Heart left ventricle (tissue), 16 donors: ENCODE results near the gene MRPS34. TPM values are rescaled to one million over a fixed set of nuclear protein-coding genes. Genes with fewer than 3 reads are reported as not detected.
A peak's percentile ranks its signal among the peaks of the same experiment; 100 is the strongest.

Experiments
- ATAC-seq, 4 donors: fragments of 200-7000 bp; cut with Tn5 transposase; one replicate each; pipeline ENCODE4 v1.9.1; 2020 to 2022; ENCODE audit warnings: moderate library complexity in 4 of 4, mild to moderate bottlenecking in 3 of 4, moderate number of reproducible peaks in 1 of 4
- DNase-seq, 5 donors: peaks; one replicate each; pipeline ENCODE4 v3.0.0-alpha.2; 2020
- H3K27ac ChIP-seq, 12 donors: fragments of 200-600 bp; sonication (generic) in 4 of 12; one replicate each; pipeline versions ENCODE4 v1.5.0 to v1.8.0; 2016 to 2022; ENCODE audit warnings: mild to moderate bottlenecking in 2 of 12
- H3K27me3 ChIP-seq, 9 donors: fragments of 200-600 bp; sonication (generic) in 2 of 9; one replicate each; pipeline versions ENCODE4 v1.5.1 to v1.8.0; 2016 to 2022; ENCODE audit warnings: mild to moderate bottlenecking in 3 of 9
- H3K36me3 ChIP-seq, 9 donors: fragments of 200-600 bp; sonication (generic) in 2 of 9; one replicate each; pipeline versions ENCODE4 v1.5.0 to v1.8.0; 2018 to 2022; ENCODE audit warnings: mild to moderate bottlenecking in 2 of 9
- H3K4me1 ChIP-seq, 12 donors: fragments of 200-600 bp; sonication (generic) in 4 of 12; one replicate each; pipeline versions ENCODE4 v1.5.0 to v1.8.0; 2016 to 2022; ENCODE audit warnings: mild to moderate bottlenecking in 3 of 12
- H3K4me3 ChIP-seq, 12 donors: fragments of 200-600 bp; sonication (generic) in 4 of 12; one replicate each; pipeline versions ENCODE4 v1.5.0 to v1.8.0; 2017 to 2022; ENCODE audit warnings: mild to moderate bottlenecking in 9 of 12, moderate library complexity in 4 of 12
- H3K9me3 ChIP-seq, 12 donors: fragments of 200-600 bp; sonication (generic) in 4 of 12; one replicate each; pipeline versions ENCODE4 v1.5.0 to v1.8.0; 2016 to 2022; ENCODE audit warnings: mild to moderate bottlenecking in 1 of 12
- CTCF ChIP-seq, 12 donors: fragments of 200-600 bp; sonication (generic) in 4 of 12; IDR thresholded peaks; one replicate each; pipeline versions ENCODE4 v1.5.0 to v1.8.0; 2018 to 2022; ENCODE audit warnings: antibody characterized with exemption in 12 of 12, mild to moderate bottlenecking in 5 of 12
- POLR2A ChIP-seq, 2 donors: fragments of 450-650 bp; IDR thresholded peaks; one replicate each; pipeline ENCODE4 v1.6.1; 2017; ENCODE audit warnings: antibody characterized with exemption in 2 of 2, mild to moderate bottlenecking in 2 of 2, moderate library complexity in 2 of 2
- WGBS, 4 donors: extraction: QIAGEN DNeasy Blood & Tissue Kit in 2 of 4; methylation state at CpG; one replicate each; pipeline versions ENCODE4 v1.1.5 to v1.1.7; 2013 to 2018; 5-methylcytosine and 5-hydroxymethylcytosine counted together
- intact Hi-C, 10 donors: fragments of 100-400 bp; cut with DNase I; formaldehyde crosslinking; loops; one replicate each; pipeline versions ENCODE4 v1.11.1 to v1.14.2; 2022
- long read RNA-seq, 3 donors: library from polyadenylated mRNA; unstranded; transcript quantifications; one replicate each; pipeline ENCODE4 v2.0.0, GENCODE V29; 2020 to 2021
- polyA plus RNA-seq, 2 donors: library from polyadenylated mRNA; stranded (reverse); fragments of 200-250 nt; gene quantifications; one replicate each; pipeline ENCODE4 v1.2.3, GENCODE V29; 2013
- total RNA-seq, 9 donors: library from RNA; depleted of rRNA in 2 of 9; stranded (reverse); fragments of >200 nt in 2 of 9; fragmentation: NEBNext Ultra II Directional in 3 of 9; extraction: Animal tissue kit (Norgen Biotek cat#: 25700) in 3 of 9; gene quantifications; one replicate each; pipeline versions ENCODE4 v1.1.0 to v1.2.4, GENCODE V29; 2016 to 2023
- donor health status: ischemic (EF 13 %, LVEDD 7.1; RV severe dilation, severe dysfunction).
- donor health status: healthy with polysubstance abuse.
- donor health status: DM: no; HTN: yes; CAD: no.
- donor health status: DM: no; HTN: no; CAD: no.
- donor health status: ischemic (EF 25% LVEDD 6.9; RV normal size, moderate dysfunction).
- donor health status: ischemic (EF 25% LVEDD 5.7; RV mildly dilated, moderate dysfunction).
- donor health status: healthy.
- donor health status: DM: yes; HTN: yes; CAD: no.
- donor health status: ischemic (EF 35%, LVEDD 5.7; RV mildly dilated, moderate dysfunction).
- donor health status: nonischemic (EF 11% LVEDD 7.7; RV severe dilation, severe dysfunction).
- donor health status: DM: yes; HTN: yes; CAD: no.
- donor health status: PGD.
- donor health status: ischemic (EF 29% LVEDD 5.4; RV normal size, mild dysfunction).
- donor health status: nonischemic (EF 23%, LVEDD 6.1; RV moderate dilation, normal function).

MRPS34 gene
- 100 to 1,000 TPM in 2 of 9 donors, 10 to 100 TPM in 7; 58.0 to 123 (median 79.3) TPM for total RNA-seq
- 100 to 1,000 TPM; 117 to 118 TPM for polyA plus RNA-seq
- long read RNA-seq, donor 1, transcript MRPS34-202 (3 exons, 1,024 nt), result major isoform, 114 of 132 reads
- long read RNA-seq, donor 1, partial matches to known transcripts, result 9 of 132 reads
- long read RNA-seq, donor 1, other reads (novel, unspliced or antisense), result 2 of 132 reads
- long read RNA-seq, donor 2, transcript MRPS34-202 (3 exons, 1,024 nt), result major isoform, 145 of 161 reads
- long read RNA-seq, donor 2, transcript MRPS34-201 (3 exons, 1,040 nt), result minor isoform, 6 of 161 reads
- long read RNA-seq, donor 2, partial matches to known transcripts, result 3 of 161 reads
- long read RNA-seq, donor 2, other reads (novel, unspliced or antisense), result 7 of 161 reads
- long read RNA-seq, donor 3, transcript MRPS34-202 (3 exons, 1,024 nt), result major isoform, 98 of 113 reads
- long read RNA-seq, donor 3, partial matches to known transcripts, result 3 of 113 reads
- long read RNA-seq, donor 3, other reads (novel, unspliced or antisense), result 7 of 113 reads

GRCh38 chr16:1772908-1773702 lies at the start of gene MRPS34:
MRPS34 (minus strand) TSS chr16:1773134; CDS start chr16:1773119, 15 bp downstream.
- DNase-seq (peak; percentile 83 to 93 (median 88)), ATAC-seq (peak; percentile 18 to 67 (median 64))
- WGBS, 4 donors, result 0% methylated on average over 41 to 108 of the region's 108 CpGs
- peak; percentile 56 to 86 (median 71) for TF ChIP-seq CTCF (IDR thresholded peaks at IDR 0.05)
- peak in 1 of 2 donors; percentile 69 for TF ChIP-seq POLR2A (IDR thresholded peaks at IDR 0.05)
- peak within 1 kb of the TSS; percentile 75 to 99 (median 96) for H3K4me3 ChIP-seq
- H3K4me1 ChIP-seq, result peaks cover 14 to 44% (median 32%) of the 10 kb centered on the region in 12 donors
- H3K27ac ChIP-seq, result peak within 1 kb of the TSS; percentile 91 to 99 (median 97)
- H3K9me3 ChIP-seq, result no peaks in the 10 kb centered on the region
- peaks cover 0 to 46% (median 35%) of the 10 kb centered on the region in 9 donors for H3K36me3 ChIP-seq
- H3K27me3 ChIP-seq, result no peaks in the 10 kb centered on the region
- intact Hi-C loops, result loop anchor here in 3 of 10 donors (1.0 to 5.0 kb wide), 3 partner anchors 9 to 161 kb away; partner anchors contain the start of genes CRAMP1 (in 1 of the 3), IFT140 (in 1 of the 3), MAPK8IP3 (in 1 of the 3) and NUBP2 (in 1 of the 3)

GRCh38 chr16:1821861-1822611 lies 49.1 kb upstream of the MRPS34 start:
- Histone ChIP-seq H3K9me3 (no peaks in the 10 kb centered on the region), H3K36me3 (peaks cover 0 to 59% (median 52%) of the 10 kb centered on the region in 9 donors), H3K27ac (no peak overlapping the region), H3K4me3 (no peak overlapping the region), H3K27me3 (no peaks in the 10 kb centered on the region), H3K4me1 (peaks cover 5 to 27% (median 22%) of the 10 kb centered on the region in 12 donors)
- no peak for DNase-seq
- TF ChIP-seq CTCF (IDR thresholded peaks at IDR 0.05) (no peak), POLR2A (IDR thresholded peaks at IDR 0.05) (no peak)
- 92 to 96% (median 94%) methylated on average over 22 to 24 of the region's 24 CpGs for whole genome bisulfite sequencing, 4 donors
- intact Hi-C loops, result no loop called here
- ATAC-seq, result no peak

GRCh38 chr16:1820946-1821290 lies 48.0 kb upstream of the MRPS34 start:
- intact Hi-C loops, result no loop called here
- DNase-seq, result no peak
- no peak for ATAC-seq
- no peak overlapping the region for H3K27ac ChIP-seq
- no peak for TF ChIP-seq POLR2A (IDR thresholded peaks at IDR 0.05)
- no peak for TF ChIP-seq CTCF (IDR thresholded peaks at IDR 0.05)
- no peak overlapping the region for H3K4me3 ChIP-seq
- 89 to 91% (median 90%) methylated on average over 10 to 12 of the region's 12 CpGs for WGBS, 4 donors
- H3K27me3 ChIP-seq, result no peaks in the 10 kb centered on the region
- H3K36me3 ChIP-seq, result peaks cover 0 to 70% (median 63%) of the 10 kb centered on the region in 9 donors
- no peaks in the 10 kb centered on the region for H3K9me3 ChIP-seq
- peaks cover 4 to 27% (median 22%) of the 10 kb centered on the region in 12 donors for H3K4me1 ChIP-seq
